ENCODE data around the gene SFTPD. TPM values are rescaled to one million over a fixed set of nuclear protein-coding genes. Genes with fewer than 3 reads are reported as not detected.

Gene SFTPD
- polyA plus RNA-seq, 1 of the 3 experiments (the other 2 are of a cell fraction) = 0.03 TPM

- Histone ChIP-seq H3K79me2 (ENCODE audit: insufficient read depth) (no peaks in the 10 kb centered on the region), H2AFZ (ENCODE audit: low read depth) (peak overlapping the region; percentile 94), H3K27ac (ENCODE audit: low read depth in 2 of 2, low read length in 1 of 2) (no peak overlapping the region), H3K36me3 (replicated peaks in 1 of 2; ENCODE audit: control insufficient read depth in 1 of 2, insufficient read depth in 2 of 2, low read length in 1 of 2) (no peaks in the 10 kb centered on the region), H3K9me3 (no peaks in the 10 kb centered on the region), H3K9me2 (no peaks in the 10 kb centered on the region), H3K4me3 (ENCODE audit: low read depth in 2 of 2, low read length in 1 of 2) (peak overlapping the region; percentile 65 to 66), H4K20me1 (ENCODE audit: insufficient read depth) (no peaks in the 10 kb centered on the region), H3F3A (replicated peaks; ENCODE audit: insufficient read depth) (peaks cover 9% of the 10 kb centered on the region), H3K27me3 (ENCODE audit: insufficient read depth) (no peaks in the 10 kb centered on the region), H3K4me2 (peak overlapping the region; percentile 94), H3K4me1 (ENCODE audit: control insufficient read depth in 1 of 2, insufficient read depth in 2 of 2, low read depth in 1 of 2, low read length in 1 of 2) (peaks cover 0 to 3% of the 10 kb centered on the region in 2 experiments; a peak in 2 of 4 replicates), H3K9ac (peak overlapping the region; percentile 43; the same call in 1 of the 2 replicates)
- POLR2A ChIA-PET = interaction anchor here (1.2 kb wide), 1 partner anchor 10 kb away, joined by 3 read pairs; no protein-coding TSS in a partner anchor
- CTCF ChIA-PET = interaction anchor here (1.7 kb wide), 1 partner anchor 20 kb away, joined by 4 read pairs; no protein-coding TSS in a partner anchor
- 31% methylated on average over 10 of the region's 10 CpGs for WGBS (ENCODE audit: low lambda C conversion rate)
- no peak for TF ChIP-seq FOXJ3 (CRISPR knock-in tag; IDR thresholded peaks at IDR 0.05)
- no peak for TF ChIP-seq RXRA (IDR thresholded peaks at IDR 0.05; ENCODE audit: borderline replicate concordance, low read depth)
- TF ChIP-seq RCOR1 (IDR thresholded peaks at IDR 0.05; ENCODE audit: low read length) = no peak
- no peak for TF ChIP-seq MAX (IDR thresholded peaks at IDR 0.05; ENCODE audit: low read depth)
- TF ChIP-seq MEF2A (IDR thresholded peaks at IDR 0.05; ENCODE audit: borderline replicate concordance, low read depth) = no peak
- no peak for TF ChIP-seq MXI1 (IDR thresholded peaks at IDR 0.05; ENCODE audit: low read depth, low read length)
- no peak for TF ChIP-seq GABPA (IDR thresholded peaks at IDR 0.05; ENCODE audit: low read depth)
- no peak for TF ChIP-seq RAD21 (IDR thresholded peaks at IDR 0.05; ENCODE audit: low read length)
- no peak for TF ChIP-seq CHD2 (IDR thresholded peaks at IDR 0.05; ENCODE audit: low read length, partially characterized antibody)
- no peak for TF ChIP-seq GATA2 (CRISPR knock-in tag; IDR thresholded peaks at IDR 0.05)
- TF ChIP-seq TCF12 (IDR thresholded peaks at IDR 0.05) = no peak
- DNase-seq = no peak
Observed at GRCh38 chr10:79905322-79906314, 43.3 kb downstream of the SFTPD start.

- H3K36me3 ChIP-seq (replicated peaks in 1 of 2; ENCODE audit: control insufficient read depth in 1 of 2, insufficient read depth in 2 of 2, low read length in 1 of 2) = no peaks in the 10 kb centered on the region
- peaks cover 9% of the 10 kb centered on the region for H3F3A ChIP-seq (replicated peaks; ENCODE audit: insufficient read depth)
- TF ChIP-seq CHD2 (IDR thresholded peaks at IDR 0.05; ENCODE audit: low read length, partially characterized antibody) (peak; percentile 8), MAX (IDR thresholded peaks at IDR 0.05; ENCODE audit: low read depth) (peak; percentile 79), REST (IDR thresholded peaks at IDR 0.05; ENCODE audit: low read depth, low read length) (no peak), GABPA (IDR thresholded peaks at IDR 0.05; ENCODE audit: low read depth) (peak; percentile 48; the same call in 1 of the 2 replicates), SMC3 (IDR thresholded peaks at IDR 0.05; ENCODE audit: low read depth, low read length) (no peak), SIN3A (IDR thresholded peaks at IDR 0.05; ENCODE audit: borderline replicate concordance, low read depth, low read length) (0 out of 2 replicates have a peak, but pooled peaks have one; percentile 29), MXI1 (IDR thresholded peaks at IDR 0.05; ENCODE audit: low read depth, low read length) (peak; percentile 26; the same call in 1 of the 2 replicates), TAF1 (IDR thresholded peaks at IDR 0.05; ENCODE audit: borderline replicate concordance, low read depth, low read length) (0 out of 2 replicates have a peak, but pooled peaks have one; percentile 39), EP300 (IDR thresholded peaks at IDR 0.05; ENCODE audit: borderline replicate concordance in 1 of 2, low read depth in 1 of 2, low read length in 1 of 2) (no peak), GATA2 (CRISPR knock-in tag; IDR thresholded peaks at IDR 0.05) (0 out of 2 replicates have a peak, but pooled peaks have one; percentile 21), TEAD4 (IDR thresholded peaks at IDR 0.05; ENCODE audit: borderline replicate concordance, insufficient read depth) (no peak)
- ChIA-PET CTCF (interaction anchor here (0.8 to 1.7 kb wide), 2 partner anchors 20 to 24 kb away, joined by 4 to 6 read pairs; no protein-coding TSS in a partner anchor), POLR2A (interaction anchor here (1.2 kb wide), 1 partner anchor 10 kb away, joined by 3 read pairs; no protein-coding TSS in a partner anchor)
- peaks cover 0 to 3% of the 10 kb centered on the region in 2 experiments; a peak in 2 of 4 replicates for H3K4me1 ChIP-seq (ENCODE audit: control insufficient read depth in 1 of 2, insufficient read depth in 2 of 2, low read depth in 1 of 2, low read length in 1 of 2)
- no peaks in the 10 kb centered on the region for H3K27me3 ChIP-seq (ENCODE audit: insufficient read depth)
- peak overlapping the region; percentile 43; the same call in 1 of the 2 replicates for H3K9ac ChIP-seq
- H3K4me2 ChIP-seq = peak overlapping the region; percentile 94
- H3K27ac ChIP-seq (ENCODE audit: low read depth in 2 of 2, low read length in 1 of 2) = no peak overlapping the region
- H2AFZ ChIP-seq (ENCODE audit: low read depth) = peak overlapping the region; percentile 94
- H4K20me1 ChIP-seq (ENCODE audit: insufficient read depth) = no peaks in the 10 kb centered on the region
- peak overlapping the region; percentile 65 to 66 for H3K4me3 ChIP-seq (ENCODE audit: low read depth in 2 of 2, low read length in 1 of 2)
- no peaks in the 10 kb centered on the region for H3K9me2 ChIP-seq
- no peaks in the 10 kb centered on the region for H3K9me3 ChIP-seq
- no peaks in the 10 kb centered on the region for H3K79me2 ChIP-seq (ENCODE audit: insufficient read depth)
- 2% methylated on average over 44 of the region's 58 CpGs for WGBS (ENCODE audit: low lambda C conversion rate)
- DNase-seq = peak; percentile 71
Observed at GRCh38 chr10:79904671-79905321, 44.1 kb downstream of the SFTPD start.
